LoVo (cell line): Measurements from ENCODE around the gene ARSJ.
"Not testable (repeated sequence)": the region's sequence is repeated elsewhere in the genome, so short reads cannot be mapped to it uniquely, and the experiment has no call there.

ENCODE experiments used
- DNase-seq: peaks from one replicate; pipeline ENCODE4 v3.0.0-alpha.2; 2016; ENCODE audit warnings: low spot score

ARSJ gene

DNA sequence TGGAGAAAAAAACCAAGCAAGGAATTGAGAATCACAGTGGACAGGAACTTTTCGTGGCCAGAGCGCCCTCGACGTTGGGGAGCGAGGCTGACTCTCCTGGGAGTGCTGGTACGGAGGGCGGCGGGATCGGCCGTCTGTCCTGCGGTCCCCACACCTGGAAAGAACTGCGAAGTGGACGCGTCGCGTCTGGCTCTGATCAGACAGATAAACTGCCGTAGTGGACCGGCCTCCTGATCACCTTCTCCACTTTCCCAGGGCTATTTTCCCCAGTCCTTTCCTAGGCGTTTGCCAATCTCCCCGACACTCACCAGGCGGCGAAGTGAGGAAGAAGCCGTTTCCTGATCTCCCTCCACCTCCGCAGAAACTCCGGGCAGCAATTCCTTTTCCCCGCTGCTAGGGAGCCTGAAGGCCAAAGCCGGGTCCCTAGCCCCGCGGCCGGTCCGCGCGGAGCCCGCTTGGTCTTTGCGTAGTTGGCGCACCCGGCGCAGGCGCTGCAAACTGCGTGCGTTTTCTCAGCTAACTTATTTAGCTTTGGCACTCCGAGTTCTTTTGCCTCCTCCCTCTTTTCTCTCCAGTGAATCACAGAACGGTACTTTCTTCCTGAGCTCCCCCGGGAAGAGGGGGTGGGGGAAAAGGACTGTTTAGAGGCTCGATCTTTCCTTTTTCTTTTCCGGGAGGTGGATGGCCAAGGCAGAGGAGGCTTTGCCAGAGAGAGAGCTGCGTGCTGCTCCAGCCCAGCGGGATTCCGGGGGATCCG lies at the start of gene ARSJ:
Gene ARSJ, minus strand, starts transcription at position 500 of the 757 bp plus-strand sequence. CDS start 813 bp downstream, outside the sequence.
- peak; percentile 63 for DNase-seq

- DNase-seq, result no peak
These were observed 48.6 kb upstream of the ARSJ start for GRCh38 chr4:114028071-114028470.

- DNase-seq, result no peak
These were observed 48.1 kb upstream of the ARSJ start for GRCh38 chr4:114027596-114027995.

DNA sequence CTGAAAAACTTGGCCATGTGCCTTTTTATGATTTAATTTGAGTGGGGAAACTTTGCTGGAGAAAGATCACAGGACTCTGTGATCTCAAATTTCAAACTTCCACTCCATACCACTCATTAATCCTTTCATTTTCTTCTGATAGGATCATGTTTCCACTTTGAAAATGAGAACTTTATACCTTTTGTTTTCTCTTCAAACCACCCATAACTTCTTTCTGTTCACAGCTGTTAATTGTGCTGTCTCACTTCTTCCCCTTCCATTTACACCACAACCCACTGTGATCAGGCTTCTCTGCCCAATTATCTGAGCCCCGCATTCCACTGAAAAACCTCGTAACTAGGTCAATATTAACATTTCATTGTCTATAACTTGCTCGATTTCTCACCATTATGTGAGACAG lies 47.0 kb upstream of the ARSJ start:
- DNase-seq, result no peak

- peak; percentile 33 for DNase-seq
These were observed 45.8 kb upstream of the ARSJ start for GRCh38 chr4:114025176-114025777.

GRCh38 chr4:114021451-114021850 lies 42.0 kb upstream of the ARSJ start:
- no peak for DNase-seq

DNA sequence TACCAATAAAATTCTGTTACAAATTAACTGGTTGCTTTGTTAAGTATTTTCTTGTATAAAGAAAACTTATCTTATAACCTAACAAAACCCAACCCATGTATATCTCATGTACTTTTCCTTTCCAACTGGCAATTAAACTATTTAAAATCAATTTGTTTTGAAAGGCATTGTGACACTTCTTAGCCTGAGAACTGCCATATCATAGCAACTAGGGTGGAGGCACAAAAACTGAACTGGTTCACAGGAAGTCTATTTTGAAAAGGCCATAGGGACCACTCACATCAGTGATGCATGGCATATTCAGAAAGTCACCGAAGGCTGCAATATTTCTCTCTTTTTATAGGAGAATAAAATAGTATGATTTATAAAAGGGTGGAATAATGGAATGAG lies 40.5 kb upstream of the ARSJ start:
- DNase-seq, result no peak

GRCh38 chr4:114019276-114019968 lies 40.0 kb upstream of the ARSJ start:
- DNase-seq, result no peak

GRCh38 chr4:114017120-114017917 lies 37.9 kb upstream of the ARSJ start:
- DNase-seq, result no peak

DNA sequence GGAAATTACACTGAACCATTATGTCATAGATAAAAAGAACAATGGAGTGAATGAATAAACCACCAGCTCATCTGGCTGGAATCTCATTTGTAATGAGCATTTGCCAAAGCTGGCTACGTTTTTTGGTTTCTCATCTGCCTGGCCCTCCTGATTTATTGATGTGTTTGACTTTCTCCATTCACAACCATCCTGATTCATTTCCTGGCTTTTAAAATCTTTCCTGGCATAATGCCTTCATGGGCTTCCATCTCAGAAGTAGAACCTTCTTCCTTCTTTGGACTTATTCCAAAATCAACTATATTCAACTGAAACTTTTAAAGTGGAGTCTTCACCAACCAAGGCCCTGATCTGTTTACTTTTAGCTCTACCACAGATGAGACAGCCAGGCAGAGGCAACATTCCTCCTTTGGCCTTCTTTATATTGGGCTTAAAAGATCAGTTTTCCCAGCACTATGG lies 36.0 kb upstream of the ARSJ start:
- peak; percentile 61 for DNase-seq

GRCh38 chr4:114013201-114013600 lies 33.8 kb upstream of the ARSJ start:
- not testable (repeated sequence) for DNase-seq

- no peak for DNase-seq
These were observed 33.3 kb upstream of the ARSJ start for GRCh38 chr4:114012749-114013148.

- DNase-seq, result no peak
These were observed 26.4 kb upstream of the ARSJ start for GRCh38 chr4:114005569-114006442.

- DNase-seq, result not testable (repeated sequence)
These were observed 25.2 kb upstream of the ARSJ start for GRCh38 chr4:114004483-114005226.

GRCh38 chr4:113998531-113998930 lies 19.1 kb upstream of the ARSJ start:
- DNase-seq, result no peak

DNA sequence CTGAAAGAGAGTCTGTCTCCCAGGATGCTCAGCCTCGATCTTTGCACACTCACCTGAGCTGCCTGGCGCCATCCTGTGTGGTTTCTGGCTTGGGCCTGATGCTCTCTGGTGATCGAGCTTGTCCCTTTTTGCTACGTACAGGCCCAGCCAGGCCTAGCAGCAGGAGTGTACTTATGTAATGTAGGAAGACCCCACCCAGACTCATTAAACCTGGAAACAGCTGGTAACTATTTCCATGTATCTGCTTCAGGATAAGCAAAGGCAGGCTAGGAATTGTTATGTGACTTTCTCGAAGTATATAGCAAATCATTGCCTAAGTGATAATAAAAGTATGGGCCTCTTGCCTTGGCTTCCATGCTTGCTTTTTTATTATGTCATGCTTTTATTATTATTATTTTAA lies 18.6 kb upstream of the ARSJ start:
- no peak for DNase-seq

- no peak for DNase-seq
These were observed 17.8 kb upstream of the ARSJ start for GRCh38 chr4:113997206-113997605.

DNA sequence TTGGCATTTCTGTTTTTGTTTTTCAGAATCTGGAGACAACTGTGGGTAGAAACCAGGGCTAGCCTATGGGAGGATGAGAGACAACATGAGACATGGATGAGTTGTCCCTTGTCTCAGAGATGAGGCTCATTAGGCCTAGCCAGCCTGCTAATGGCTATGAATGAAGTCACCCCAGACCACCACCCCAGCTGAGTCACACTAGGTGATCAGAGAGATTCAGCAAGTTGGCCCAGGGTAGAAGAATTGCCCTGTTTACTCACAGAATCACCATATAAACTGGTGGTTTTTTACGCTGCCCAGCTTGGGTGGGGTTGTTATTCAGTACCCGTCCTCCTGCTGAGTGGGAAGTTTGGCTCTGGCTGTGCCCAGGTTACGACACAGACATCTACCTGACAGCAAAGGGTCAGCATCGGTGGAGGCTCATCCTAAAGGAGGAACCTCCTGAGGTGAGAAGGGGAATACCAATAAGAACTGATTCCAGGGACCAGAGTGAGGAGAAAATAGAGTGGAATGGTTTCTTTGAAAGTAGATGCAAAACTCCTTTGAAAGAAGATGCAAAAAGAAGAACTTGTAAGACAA lies 17.2 kb upstream of the ARSJ start:
- DNase-seq, result peak; percentile 36

DNA sequence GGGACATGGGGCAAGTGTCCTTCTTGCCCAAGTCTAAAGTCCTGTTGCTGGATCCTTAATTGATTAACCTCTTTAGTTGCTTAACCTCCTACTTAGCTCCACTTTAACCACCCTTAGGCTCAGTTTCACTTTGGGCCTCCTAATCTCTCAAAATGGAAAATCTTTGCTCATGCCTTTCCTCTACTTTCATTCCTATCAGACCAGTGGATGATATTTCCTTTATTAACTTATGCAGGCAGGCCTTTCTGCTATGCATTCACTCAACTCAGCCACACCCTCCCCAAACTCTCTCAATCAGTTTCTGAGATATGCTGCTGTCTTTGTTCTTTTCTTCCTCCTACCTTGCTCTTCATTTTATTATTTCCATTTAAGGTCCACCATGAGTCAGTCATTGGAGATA lies 14.4 kb upstream of the ARSJ start:
- no peak for DNase-seq

DNA sequence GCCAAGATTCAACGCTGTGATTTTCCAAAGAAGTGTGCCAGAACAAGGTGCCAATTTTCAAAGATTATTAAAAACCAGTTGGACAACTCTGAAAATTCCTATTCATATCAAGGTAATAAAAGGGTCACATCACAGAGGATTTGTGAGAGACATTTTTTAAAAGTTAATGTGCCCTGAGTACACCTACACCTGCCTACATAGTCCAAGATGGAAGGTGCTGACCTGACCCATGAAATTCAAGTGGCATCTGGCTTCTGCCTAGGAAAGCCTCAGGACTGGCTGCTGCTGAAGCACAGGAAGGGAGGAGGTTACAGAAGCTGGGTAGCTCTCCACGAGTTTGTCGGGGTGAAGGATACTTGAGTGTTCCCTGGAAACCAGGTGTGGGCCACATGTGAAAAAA lies 11.4 kb upstream of the ARSJ start:
- DNase-seq, result no peak
